ENCODE measurements around the gene KCNAB1. TPM values are rescaled to one million over a fixed set of nuclear protein-coding genes. Genes with fewer than 3 reads are reported as not detected.

KCNAB1 gene
- total RNA-seq, 3 donors from 2014 or later (not counting 1 experiment from before 2014, with no cell fraction given) = not detected

- intact Hi-C loops (cut with micrococcal nuclease) = no loop called here
- no peaks in the 10 kb centered on the region for H3K4me1 ChIP-seq (ENCODE audit: control insufficient read depth, insufficient read depth, low read length)
- Mint-ChIP-seq H3K9me3 (no peaks in the 10 kb centered on the region), H3K4me3 (no peak overlapping the region), H3K36me3 (no peaks in the 10 kb centered on the region), H3K4me1 (no peaks in the 10 kb centered on the region), H3K27ac (no peak overlapping the region), H3K27me3 (ENCODE audit: low read depth in 2 of 2) (peaks cover 5 to 10% of the 10 kb centered on the region in 2 donors)
- H3K27ac ChIP-seq (ENCODE audit: low read length) = no peak overlapping the region
- no peak for TF ChIP-seq CTCF (IDR thresholded peaks at IDR 0.05)
- no peaks in the 10 kb centered on the region for H3K9me3 ChIP-seq (ENCODE audit: control insufficient read depth, insufficient read depth, low read length)
- 71% methylated on average over 3 of the region's 4 CpGs for WGBS (ENCODE audit: insufficient coverage)
- H3K27me3 ChIP-seq (ENCODE audit: control insufficient read depth, insufficient read depth, low read length) = no peaks in the 10 kb centered on the region
- no peaks in the 10 kb centered on the region for H3K36me3 ChIP-seq (ENCODE audit: control insufficient read depth, insufficient read depth, low read length)
- DNase-seq (no peak), ATAC-seq (no peak)
- no peak overlapping the region for H3K4me3 ChIP-seq (ENCODE audit: low read length)
Measured at GRCh38 chr3:156102267-156102931, 18.0 kb upstream of the KCNAB1 start.

- Histone ChIP-seq H3K27ac (ENCODE audit: low read length) (no peak overlapping the region), H3K27me3 (ENCODE audit: control insufficient read depth, insufficient read depth, low read length) (no peaks in the 10 kb centered on the region), H3K4me1 (ENCODE audit: control insufficient read depth, insufficient read depth, low read length) (no peaks in the 10 kb centered on the region), H3K4me3 (ENCODE audit: low read length) (no peak overlapping the region), H3K36me3 (ENCODE audit: control insufficient read depth, insufficient read depth, low read length) (no peaks in the 10 kb centered on the region), H3K9me3 (ENCODE audit: control insufficient read depth, insufficient read depth, low read length) (no peaks in the 10 kb centered on the region)
- WGBS (ENCODE audit: insufficient coverage) = 77% methylated on average over 7 of the region's 7 CpGs
- Mint-ChIP-seq H3K36me3 (no peaks in the 10 kb centered on the region), H3K9me3 (no peaks in the 10 kb centered on the region), H3K27me3 (ENCODE audit: low read depth in 2 of 2) (peaks cover 9 to 10% of the 10 kb centered on the region in 2 donors), H3K4me3 (no peak overlapping the region), H3K4me1 (no peaks in the 10 kb centered on the region), H3K27ac (no peak overlapping the region)
- no peak for ATAC-seq
- TF ChIP-seq CTCF (IDR thresholded peaks at IDR 0.05) = no peak
- intact Hi-C loops (cut with micrococcal nuclease) = no loop called here
- no peak for DNase-seq
Measured at GRCh38 chr3:156106721-156107373, 13.5 kb upstream of the KCNAB1 start.

GRCh38 chr3:156107504-156107903 is 12.9 kb upstream of the KCNAB1 start:
- no peak for DNase-seq
- H3K4me3 Mint-ChIP-seq = no peak overlapping the region
- peaks cover 13 to 14% of the 10 kb centered on the region in 2 donors for H3K27me3 Mint-ChIP-seq (ENCODE audit: low read depth in 2 of 2)
- H3K9me3 Mint-ChIP-seq = no peaks in the 10 kb centered on the region
- TF ChIP-seq CTCF (IDR thresholded peaks at IDR 0.05) = no peak
- no peaks in the 10 kb centered on the region for H3K36me3 Mint-ChIP-seq
- Histone ChIP-seq H3K9me3 (ENCODE audit: control insufficient read depth, insufficient read depth, low read length) (no peaks in the 10 kb centered on the region), H3K36me3 (ENCODE audit: control insufficient read depth, insufficient read depth, low read length) (no peaks in the 10 kb centered on the region), H3K4me3 (ENCODE audit: low read length) (no peak overlapping the region), H3K27me3 (ENCODE audit: control insufficient read depth, insufficient read depth, low read length) (no peaks in the 10 kb centered on the region), H3K4me1 (ENCODE audit: control insufficient read depth, insufficient read depth, low read length) (no peaks in the 10 kb centered on the region), H3K27ac (ENCODE audit: low read length) (no peak overlapping the region)
- no peak for ATAC-seq
- intact Hi-C loops (cut with micrococcal nuclease) = no loop called here
- 84% methylated on average over 3 of the region's 5 CpGs for WGBS (ENCODE audit: insufficient coverage)
- no peaks in the 10 kb centered on the region for H3K4me1 Mint-ChIP-seq
- H3K27ac Mint-ChIP-seq = no peak overlapping the region

Data from natural killer cell (primary cell).